MCF 10A (cell line): ENCODE data around the gene RNF2. TPM values are rescaled to one million over a fixed set of nuclear protein-coding genes. Genes with fewer than 3 reads are reported as not detected.

Experiments
- BruUV-seq: library from RNA; stranded (reverse); fragments of 400-500 nt; replicated peaks from 2 replicates; lab custom pipeline; 2021; lab: Mats Ljungman, UMichigan
- CTCF ChIA-PET: fragments of 300-600 bp; sonication (Branson Sonifier 250); formaldehyde crosslinking; extraction: SDS; loops from one replicate; lab custom pipeline; 2021; ENCODE audit warnings: antibody characterized with exemption, inconsistent platforms; lab: Yijun Ruan, JAX
- POLR2A ChIA-PET: fragments of 300-600, 350-650 bp; sonication (Branson Sonifier 250); formaldehyde crosslinking; extraction: SDS; loops from one replicate; lab custom pipeline; 2020; ENCODE audit warnings: antibody characterized with exemption, inconsistent platforms; lab: Yijun Ruan, JAX
- DNase-seq: peaks from one replicate; pipeline ENCODE4 v3.0.0-alpha.2; 2018; ENCODE audit not compliant: unreplicated experiment
- H3K27ac Mint-ChIP-seq: one replicate; pipeline ENCODE4 v1.8.0; 2022; ENCODE audit warnings: mild to moderate bottlenecking, low read depth, mixed read lengths; ENCODE audit not compliant: unreplicated experiment
- H3K27me3 Mint-ChIP-seq: one replicate; pipeline ENCODE4 v1.8.0; 2022; ENCODE audit warnings: mixed read lengths; ENCODE audit not compliant: insufficient read depth, unreplicated experiment
- H3K36me3 Mint-ChIP-seq: one replicate; pipeline ENCODE4 v1.8.0; 2022; ENCODE audit warnings: mild to moderate bottlenecking, moderate library complexity, mixed read lengths; ENCODE audit not compliant: insufficient read depth, unreplicated experiment
- H3K4me1 Mint-ChIP-seq: one replicate; pipeline ENCODE4 v1.8.0; 2022; ENCODE audit warnings: mixed read lengths; ENCODE audit not compliant: insufficient read depth, unreplicated experiment
- H3K4me3 Mint-ChIP-seq: one replicate; pipeline ENCODE4 v1.8.0; 2022; ENCODE audit warnings: mild to moderate bottlenecking, moderate library complexity, mixed read lengths; ENCODE audit not compliant: unreplicated experiment
- H3K9me3 Mint-ChIP-seq: one replicate; pipeline ENCODE4 v1.8.0; 2022; ENCODE audit warnings: mixed read lengths; ENCODE audit not compliant: unreplicated experiment
- CTCF ChIP-seq: fragments of 200-600 bp; IDR thresholded peaks from one replicate; pipeline ENCODE4 v1.8.0; 2022; ENCODE audit warnings: antibody characterized with exemption, mild to moderate bottlenecking; ENCODE audit not compliant: unreplicated experiment
- intact Hi-C: fragments of 100-400 bp; cut with micrococcal nuclease; formaldehyde crosslinking; loops from 2 replicates; pipeline ENCODE4 v1.14.1; 2022
- total RNA-seq: library from RNA; stranded (reverse); gene quantifications from 2 replicates; pipeline ENCODE4 v1.2.3, GENCODE V29; 2022

RNF2 gene
- total RNA-seq, 1 experiment from 2014 or later = 18.6 TPM

- intact Hi-C loops = no loop called here
- no peak overlapping the region for H3K27ac Mint-ChIP-seq
- no peaks in the 10 kb centered on the region for H3K9me3 Mint-ChIP-seq
- CTCF ChIA-PET = interaction anchor here (1.6 kb wide), 1 partner anchor 8 kb away, joined by 7 read pairs; no protein-coding TSS in a partner anchor
- no peaks in the 10 kb centered on the region for H3K4me1 Mint-ChIP-seq
- DNase-seq = no peak
- H3K36me3 Mint-ChIP-seq = peaks cover 5% of the 10 kb centered on the region
- H3K4me3 Mint-ChIP-seq = no peak overlapping the region
- POLR2A ChIA-PET = interaction anchor here (1.4 to 1.5 kb wide), 3 partner anchors 15 to 27 kb away, joined by 3 to 5 read pairs (median 4); no protein-coding TSS in a partner anchor
- TF ChIP-seq CTCF = no peak
- H3K27me3 Mint-ChIP-seq = no peaks in the 10 kb centered on the region
- BruUV-seq = no TSS peak
Observed at GRCh38 chr1:185074307-185074706, 28.9 kb downstream of the RNF2 start.

GRCh38 chr1:185075476-185075875 lies 30.1 kb downstream of the RNF2 start:
- Mint-ChIP-seq H3K27ac (no peak overlapping the region), H3K27me3 (no peaks in the 10 kb centered on the region), H3K4me1 (no peaks in the 10 kb centered on the region), H3K4me3 (no peak overlapping the region), H3K9me3 (no peaks in the 10 kb centered on the region), H3K36me3 (peaks cover 5% of the 10 kb centered on the region)
- intact Hi-C loops = no loop called here
- POLR2A ChIA-PET = interaction anchor here (0.6 to 1.4 kb wide), 3 partner anchors 14 to 1025 kb away, joined by 3 read pairs; no protein-coding TSS in a partner anchor
- no peak for DNase-seq
- CTCF ChIA-PET = interaction anchor here (1.6 kb wide), 2 partner anchors 9 to 269 kb away, joined by 3 to 7 read pairs; no protein-coding TSS in a partner anchor
- TF ChIP-seq CTCF = no peak
- BruUV-seq = no TSS peak

- Mint-ChIP-seq H3K4me1 (no peaks in the 10 kb centered on the region), H3K4me3 (no peak overlapping the region), H3K9me3 (no peaks in the 10 kb centered on the region), H3K27me3 (no peaks in the 10 kb centered on the region), H3K36me3 (peaks cover 5% of the 10 kb centered on the region), H3K27ac (no peak overlapping the region)
- ChIA-PET CTCF (interaction anchor here (1.8 kb wide), 1 partner anchor 31 kb away, joined by 3 read pairs; no protein-coding TSS in a partner anchor), POLR2A (interaction anchor here (0.7 to 1.3 kb wide), 5 partner anchors 9 to 268 kb away, joined by 3 to 4 read pairs (median 3); no protein-coding TSS in a partner anchor)
- no peak for DNase-seq
- no TSS peak for BruUV-seq
- intact Hi-C loops = no loop called here
- TF ChIP-seq CTCF = no peak
Observed at GRCh38 chr1:185077374-185077773, 32.0 kb downstream of the RNF2 start.

- POLR2A ChIA-PET = no interaction called here
- Mint-ChIP-seq H3K27ac (no peak overlapping the region), H3K4me3 (no peak overlapping the region), H3K27me3 (no peaks in the 10 kb centered on the region), H3K4me1 (no peaks in the 10 kb centered on the region), H3K36me3 (no peaks in the 10 kb centered on the region), H3K9me3 (no peaks in the 10 kb centered on the region)
- intact Hi-C loops = no loop called here
- CTCF ChIA-PET = interaction anchor here (0.8 kb wide), 1 partner anchor 9 kb away, joined by 3 read pairs; no protein-coding TSS in a partner anchor
- TF ChIP-seq CTCF = no peak
- no TSS peak for BruUV-seq
- DNase-seq = no peak
Observed at GRCh38 chr1:185080422-185080821, 35.1 kb downstream of the RNF2 start.
